Measurements from ENCODE around the gene KCNT2. TPM values are rescaled to one million over a fixed set of nuclear protein-coding genes. Genes with fewer than 3 reads are reported as not detected.

KCNT2 gene
- total RNA-seq, 4 donors from 2014 or later: 3.7 to 18.5 (median 6.5) TPM

GRCh38 chr1:196577386-196577785 is 30.9 kb downstream of the KCNT2 start:
- Histone ChIP-seq H3K4me3 (replicated peaks in 1 of 3) (no peak overlapping the region), H3K36me3 (no peaks in the 10 kb centered on the region), H3K27me3 (no peaks in the 10 kb centered on the region), H3K4me1 (no peaks in the 10 kb centered on the region), H3K9me3 (no peaks in the 10 kb centered on the region), H3K27ac (no peak overlapping the region)
- no peak for DNase-seq
- intact Hi-C loops (cut with DNase I): no loop called here
- 94 to 100% methylated on average over 2 of the region's 2 CpGs for WGBS, 2 donors
- TF ChIP-seq CTCF (IDR thresholded peaks at IDR 0.05) (no peak), POLR2A (IDR thresholded peaks at IDR 0.05) (no peak)

GRCh38 chr1:196573226-196573625 is 35.0 kb downstream of the KCNT2 start:
- 74 to 84% methylated on average over 2 of the region's 2 CpGs for WGBS, 2 donors
- TF ChIP-seq CTCF (IDR thresholded peaks at IDR 0.05) (no peak), POLR2A (IDR thresholded peaks at IDR 0.05) (no peak)

GRCh38 chr1:196567238-196567637 is 41.0 kb downstream of the KCNT2 start:
- no peaks in the 10 kb centered on the region for H3K27me3 ChIP-seq
- H3K4me1 ChIP-seq: no peaks in the 10 kb centered on the region
- intact Hi-C loops (cut with DNase I): no loop called here
- H3K36me3 ChIP-seq: no peaks in the 10 kb centered on the region
- 70 to 82% methylated on average over 1 of the region's 1 CpG for WGBS, 2 donors
- no peak overlapping the region for H3K27ac ChIP-seq
- DNase-seq: no peak
- no peak overlapping the region for H3K4me3 ChIP-seq (replicated peaks in 1 of 3)
- H3K9me3 ChIP-seq: no peaks in the 10 kb centered on the region
- TF ChIP-seq CTCF (IDR thresholded peaks at IDR 0.05) (no peak), POLR2A (IDR thresholded peaks at IDR 0.05) (no peak)

More at GRCh38 chr1:196573226-196573625, 35.0 kb downstream of the KCNT2 start:
- no peak overlapping the region for H3K4me3 ChIP-seq (replicated peaks in 1 of 3)
- no peak overlapping the region for H3K27ac ChIP-seq
- H3K4me1 ChIP-seq: no peaks in the 10 kb centered on the region
- no peak for DNase-seq
- H3K27me3 ChIP-seq: no peaks in the 10 kb centered on the region
- no peaks in the 10 kb centered on the region for H3K36me3 ChIP-seq
- no peaks in the 10 kb centered on the region for H3K9me3 ChIP-seq
- intact Hi-C loops (cut with DNase I): no loop called here

GRCh38 chr1:196563768-196564167 is 44.5 kb downstream of the KCNT2 start:
- no peaks in the 10 kb centered on the region for H3K9me3 ChIP-seq
- intact Hi-C loops (cut with DNase I): no loop called here
- TF ChIP-seq CTCF (IDR thresholded peaks at IDR 0.05) (no peak), POLR2A (IDR thresholded peaks at IDR 0.05) (no peak)

GRCh38 chr1:196559314-196559713 is 48.9 kb downstream of the KCNT2 start:
- intact Hi-C loops (cut with DNase I): no loop called here
- Histone ChIP-seq H3K36me3 (no peaks in the 10 kb centered on the region), H3K9me3 (no peaks in the 10 kb centered on the region), H3K4me3 (replicated peaks in 1 of 3) (no peak overlapping the region), H3K4me1 (peaks cover 3 to 6% of the 10 kb centered on the region in 2 donors), H3K27ac (no peak overlapping the region), H3K27me3 (no peaks in the 10 kb centered on the region)
- TF ChIP-seq CTCF (IDR thresholded peaks at IDR 0.05) (no peak), POLR2A (IDR thresholded peaks at IDR 0.05) (no peak)
- DNase-seq: no peak
- WGBS, 2 donors: 91 to 93% methylated on average over 3 of the region's 3 CpGs

More at GRCh38 chr1:196563768-196564167, 44.5 kb downstream of the KCNT2 start:
- H3K36me3 ChIP-seq: no peaks in the 10 kb centered on the region
- no peak overlapping the region for H3K4me3 ChIP-seq (replicated peaks in 1 of 3)
- H3K4me1 ChIP-seq: peaks cover 0 to 4% of the 10 kb centered on the region in 2 donors
- DNase-seq: no peak
- H3K27ac ChIP-seq: no peak overlapping the region
- H3K27me3 ChIP-seq: no peaks in the 10 kb centered on the region

Data from thyroid gland (tissue), 4 donors.